GM19351 (cell line): Measurements from ENCODE around the gene UBE2L6.

Experiments
- ATAC-seq: cut with Tn5 transposase; IDR thresholded peaks from one replicate; pipeline ENCODE4 v1.9.1; 2021; ENCODE audit warnings: mild to moderate bottlenecking, moderate library complexity; ENCODE audit not compliant: unreplicated experiment

The UBE2L6 gene

GRCh38 chr11:57501953-57502352 is 65.5 kb downstream of the UBE2L6 start:
- ATAC-seq, result no peak
